GM19239 (cell line): ENCODE measurements around the gene SYT8.

Source experiments
- DNase-seq: peaks from one replicate; pipeline ENCODE4 v3.0.0; 2011; ENCODE audit warnings: low spot score; ENCODE audit not compliant: insufficient read length
- FAIRE-seq: peaks from 2 replicates; lab custom pipeline; 2011; peaks lifted over from hg19 to GRCh38; lab: Jason Lieb, UNC

The SYT8 gene

GRCh38 chr11:1830322-1831223, 4.2 kb upstream of the SYT8 start:
- FAIRE-seq = no peak
- no peak for DNase-seq

GRCh38 chr11:1831338-1832210, 3.2 kb upstream of the SYT8 start:
- DNase-seq = no peak
- no peak for FAIRE-seq

- DNase-seq (peak; percentile 82), FAIRE-seq (no peak)
These were observed 2.4 kb upstream of the SYT8 start for GRCh38 chr11:1832211-1832919.

- FAIRE-seq (no peak), DNase-seq (no peak)
These were observed 1.9 kb upstream of the SYT8 start for GRCh38 chr11:1832920-1833295.

GRCh38 chr11:1834062-1834610, 654 bp upstream of the SYT8 start:
- DNase-seq = no peak
- no peak for FAIRE-seq

- no peak for FAIRE-seq
- no peak for DNase-seq
These were observed 851 bp downstream of the SYT8 start for GRCh38 chr11:1835671-1836010.

- FAIRE-seq (no peak), DNase-seq (no peak)
These were observed 1.5 kb downstream of the SYT8 start for GRCh38 chr11:1836011-1836945.

GRCh38 chr11:1837171-1838076, 2.6 kb downstream of the SYT8 start:
- peak; percentile 96 for FAIRE-seq

GRCh38 chr11:1838077-1838425, 3.3 kb downstream of the SYT8 start:
- FAIRE-seq (no peak), DNase-seq (no peak)

More at GRCh38 chr11:1837171-1838076, 2.6 kb downstream of the SYT8 start:
- peak; percentile 99 for DNase-seq

GRCh38 chr11:1838426-1839144, 3.8 kb downstream of the SYT8 start, which contains the start of gene TNNI2:
TSS of gene TNNI2 (plus strand) at chr11:1838981. CDS start at chr11:1839697, 716 bp downstream.
- FAIRE-seq (no peak), DNase-seq (no peak)

- no peak for DNase-seq
- FAIRE-seq = no peak
These were observed 4.6 kb downstream of the SYT8 start for GRCh38 chr11:1839204-1839923.

- FAIRE-seq = peak; percentile 84
These were observed 5.4 kb downstream of the SYT8 start for GRCh38 chr11:1839924-1840779.

GRCh38 chr11:1840780-1841480, 6.1 kb downstream of the SYT8 start:
- DNase-seq (no peak), FAIRE-seq (no peak)

More at GRCh38 chr11:1839924-1840779, 5.4 kb downstream of the SYT8 start:
- peak; percentile 94 for DNase-seq

- FAIRE-seq = no peak
- no peak for DNase-seq
These were observed 6.8 kb downstream of the SYT8 start for GRCh38 chr11:1841511-1842148.
